Measurements from ENCODE around the gene ARMC5.

- TF ChIP-seq GATA2 (IDR thresholded peaks at IDR 0.05; ENCODE audit: low read depth, low read length) (no peak), GATA3 (IDR thresholded peaks at IDR 0.05; ENCODE audit: low read depth, low read length) (no peak)
These were observed 23.7 kb upstream of the ARMC5 start for GRCh38 chr16:31435341-31436220.
